HG03139 (cell line): ENCODE measurements around the gene MT2A.
"Not testable (repeated sequence)": the region's sequence is repeated elsewhere in the genome, so short reads cannot be mapped to it uniquely, and the experiment has no call there.

Experiments used
- ATAC-seq: cut with Tn5 transposase; IDR thresholded peaks from one replicate; pipeline ENCODE4 v1.9.1; 2021; ENCODE audit not compliant: unreplicated experiment

Gene MT2A

GRCh38 chr16:56608043-56608875 is at the start of gene MT2A:
MT2A (plus strand) TSS chr16:56608584; CDS start chr16:56608656, 72 bp downstream.
- ATAC-seq, result peak; percentile 90

GRCh38 chr16:56559109-56559508 is 49.3 kb upstream of the MT2A start:
- ATAC-seq, result no peak

GRCh38 chr16:56560447-56560846 is 47.9 kb upstream of the MT2A start:
- ATAC-seq, result no peak

GRCh38 chr16:56561126-56561525 is 47.3 kb upstream of the MT2A start:
- ATAC-seq, result no peak

GRCh38 chr16:56564793-56565477 is 43.4 kb upstream of the MT2A start, which contains the start of gene MT4:
MT4 (plus strand) TSS chr16:56565073; CDS start chr16:56565129, 56 bp downstream.
- no peak for ATAC-seq

GRCh38 chr16:56569971-56570370 is 38.4 kb upstream of the MT2A start:
- ATAC-seq, result no peak

- no peak for ATAC-seq
Observed at GRCh38 chr16:56571525-56571924, 36.9 kb upstream of the MT2A start.

- no peak for ATAC-seq
Observed at GRCh38 chr16:56574625-56575024, 33.8 kb upstream of the MT2A start.

GRCh38 chr16:56576585-56577299 is 31.6 kb upstream of the MT2A start:
- peak; percentile 60 for ATAC-seq

GRCh38 chr16:56577300-56577625 is 31.1 kb upstream of the MT2A start:
- ATAC-seq, result no peak

GRCh38 chr16:56580391-56581048 is 27.9 kb upstream of the MT2A start:
- no peak for ATAC-seq

GRCh38 chr16:56582911-56583310 is 25.5 kb upstream of the MT2A start:
- ATAC-seq, result not testable (repeated sequence)

GRCh38 chr16:56583351-56584168 is 24.8 kb upstream of the MT2A start:
- ATAC-seq, result no peak

GRCh38 chr16:56584276-56584675 is 24.1 kb upstream of the MT2A start:
- ATAC-seq, result no peak

GRCh38 chr16:56588781-56589140 is 19.6 kb upstream of the MT2A start:
- no peak for ATAC-seq

GRCh38 chr16:56589141-56590039 is 19.0 kb upstream of the MT2A start, which contains the start of gene MT3:
MT3 (plus strand) TSS chr16:56589528; CDS start chr16:56589591, 63 bp downstream.
- ATAC-seq, result no peak

- no peak for ATAC-seq
Observed at GRCh38 chr16:56591377-56592060, 16.9 kb upstream of the MT2A start.

- ATAC-seq, result no peak
Observed at GRCh38 chr16:56593573-56594291, 14.7 kb upstream of the MT2A start.
